GM12874 (cell line): ENCODE data around the gene KMT5C.

Experiments
- TF ChIP-seq, protein P1 (sequence below): IDR thresholded peaks from 2 replicates; pipeline ENCODE4 v1.5.1; 2011; ENCODE audit warnings: low read depth, mild to moderate bottlenecking, control low read depth, low read length, moderate library complexity; ENCODE audit not compliant: insufficient read depth

The KMT5C gene

GRCh38 chr19:55373306-55373992 lies 33.8 kb downstream of the KMT5C start:
- TF ChIP-seq, protein P1, sequence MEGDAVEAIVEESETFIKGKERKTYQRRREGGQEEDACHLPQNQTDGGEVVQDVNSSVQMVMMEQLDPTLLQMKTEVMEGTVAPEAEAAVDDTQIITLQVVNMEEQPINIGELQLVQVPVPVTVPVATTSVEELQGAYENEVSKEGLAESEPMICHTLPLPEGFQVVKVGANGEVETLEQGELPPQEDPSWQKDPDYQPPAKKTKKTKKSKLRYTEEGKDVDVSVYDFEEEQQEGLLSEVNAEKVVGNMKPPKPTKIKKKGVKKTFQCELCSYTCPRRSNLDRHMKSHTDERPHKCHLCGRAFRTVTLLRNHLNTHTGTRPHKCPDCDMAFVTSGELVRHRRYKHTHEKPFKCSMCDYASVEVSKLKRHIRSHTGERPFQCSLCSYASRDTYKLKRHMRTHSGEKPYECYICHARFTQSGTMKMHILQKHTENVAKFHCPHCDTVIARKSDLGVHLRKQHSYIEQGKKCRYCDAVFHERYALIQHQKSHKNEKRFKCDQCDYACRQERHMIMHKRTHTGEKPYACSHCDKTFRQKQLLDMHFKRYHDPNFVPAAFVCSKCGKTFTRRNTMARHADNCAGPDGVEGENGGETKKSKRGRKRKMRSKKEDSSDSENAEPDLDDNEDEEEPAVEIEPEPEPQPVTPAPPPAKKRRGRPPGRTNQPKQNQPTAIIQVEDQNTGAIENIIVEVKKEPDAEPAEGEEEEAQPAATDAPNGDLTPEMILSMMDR = no peak

DNA sequence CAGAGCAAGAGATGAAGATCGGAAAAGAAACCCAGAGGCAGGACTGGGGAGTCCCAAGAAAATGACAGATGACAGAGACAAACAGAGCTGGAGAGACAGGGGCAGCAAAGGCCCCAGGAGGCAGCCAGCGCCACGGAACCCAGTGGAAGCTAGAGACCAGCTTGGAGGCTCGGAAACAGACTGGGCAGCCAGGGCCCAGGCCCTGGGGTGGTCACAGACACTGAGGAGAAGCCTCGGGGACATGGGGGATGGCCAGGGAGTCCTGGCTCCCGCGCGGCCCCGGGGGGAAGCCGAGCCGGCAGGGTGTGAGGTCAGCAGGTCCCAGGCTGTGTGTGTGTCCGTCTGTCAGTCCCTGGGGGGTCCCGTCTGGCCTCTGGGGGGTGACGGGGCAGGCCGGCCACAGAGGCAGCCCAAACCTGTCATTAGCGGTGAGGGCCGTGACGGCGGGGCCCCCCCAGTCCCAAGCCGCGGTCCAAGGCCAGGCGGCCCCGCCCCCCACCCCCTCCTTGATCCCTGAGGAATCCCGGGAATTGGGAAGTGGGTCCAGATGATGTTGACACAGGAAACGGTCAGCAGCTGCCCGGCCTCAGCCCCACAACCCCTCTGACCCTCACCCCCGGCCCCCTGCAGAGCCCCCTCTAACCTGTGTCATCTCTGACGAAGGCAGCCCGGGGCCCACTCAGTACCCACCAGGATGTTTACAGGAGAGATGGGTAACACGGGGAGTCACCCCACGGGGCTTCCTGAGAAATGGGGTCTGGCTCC lies 34.5 kb downstream of the KMT5C start:
- TF ChIP-seq, protein P1 = no peak

DNA sequence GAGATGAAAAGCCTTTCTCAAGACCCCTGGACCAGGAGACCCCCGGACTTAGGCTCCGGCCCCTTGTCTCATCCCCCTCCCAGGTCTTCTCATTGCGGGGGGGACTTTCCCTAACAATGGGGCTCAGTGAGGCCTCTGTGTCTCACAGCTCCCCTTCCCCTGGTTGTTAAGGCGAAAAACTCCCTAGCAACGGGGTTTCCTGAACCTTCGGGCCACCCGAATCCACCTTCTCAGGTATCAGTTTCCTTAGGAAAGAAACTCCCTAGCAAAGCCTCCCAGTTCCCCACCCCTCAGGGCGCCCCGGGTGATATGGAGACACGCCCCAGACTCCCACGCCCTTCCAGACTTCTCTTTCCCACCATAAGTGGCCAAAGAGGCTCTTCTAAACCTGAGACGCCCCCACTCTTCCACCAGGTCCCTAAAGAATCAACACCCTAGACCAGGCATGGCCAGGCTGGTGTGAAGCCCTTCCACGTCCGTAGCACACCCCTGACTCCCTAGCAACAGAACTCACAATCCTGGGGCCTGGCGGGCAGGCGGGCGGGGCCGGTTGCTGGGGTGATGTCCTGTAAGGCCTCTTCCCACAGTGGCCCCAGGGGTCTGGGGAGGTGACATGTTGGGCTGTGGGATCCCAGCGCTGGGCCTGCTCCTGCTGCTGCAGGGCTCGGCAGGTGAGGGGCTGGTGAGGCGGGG lies 36.7 kb downstream of the KMT5C start, which contains the start of gene TMEM190:
Gene TMEM190 (plus strand): TSS at position 586 of the 693 bp plus-strand sequence. CDS start 28 bp downstream, at position 614.
- TF ChIP-seq, protein P1 = no peak

- TF ChIP-seq, protein P1 = no peak
These were observed 37.9 kb downstream of the KMT5C start for GRCh38 chr19:55377356-55378131.

DNA sequence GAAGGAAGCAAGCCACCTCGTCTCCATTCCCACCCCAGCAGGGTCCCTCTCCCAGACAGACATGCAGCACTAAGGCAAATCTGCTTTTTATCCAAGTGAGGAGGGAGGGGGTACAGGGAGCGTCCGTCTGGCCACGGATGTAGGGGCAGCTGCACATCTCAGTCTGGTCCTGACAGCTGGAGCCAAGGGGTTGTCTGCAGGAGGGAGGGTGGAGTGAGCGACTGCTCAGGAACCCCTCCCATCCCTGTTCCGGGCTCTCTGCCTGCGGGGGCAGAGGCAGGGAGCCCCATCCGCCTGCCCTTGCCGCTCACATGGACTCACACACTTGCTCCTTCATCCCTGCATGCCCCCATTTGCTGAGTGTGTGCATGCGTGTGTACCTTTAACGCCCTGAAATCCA lies 39.5 kb downstream of the KMT5C start:
- TF ChIP-seq, protein P1 = no peak

DNA sequence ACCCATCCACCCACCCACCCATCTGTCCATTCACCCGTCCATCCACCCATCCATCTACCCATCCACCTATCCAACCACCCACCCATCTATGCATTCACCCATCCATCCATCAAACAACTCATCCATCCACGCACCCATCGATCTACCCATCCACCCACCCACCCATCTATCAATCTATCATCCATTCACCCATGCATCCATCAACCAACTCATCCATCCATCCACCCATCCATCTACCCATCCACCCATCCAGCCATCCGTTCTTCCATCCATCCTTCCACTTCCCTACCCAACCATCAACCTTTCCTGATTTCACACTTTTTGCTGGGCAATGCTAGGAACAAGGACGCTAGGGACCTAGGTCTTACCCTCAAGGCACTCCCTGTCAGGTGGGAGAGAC lies 42.3 kb downstream of the KMT5C start:
- TF ChIP-seq, protein P1 = no peak
